SU-DHL-6 (cell line): ENCODE measurements around the gene CLEC12A.

Experiments
- EZH2phosphoT487 ChIP-seq: fragments of 200-600 bp; sonication (generic), shearing (Covaris generic); conservative IDR thresholded peaks from 2 replicates; pipeline ENCODE4 v1.6.1; 2018; ENCODE audit warnings: mild to moderate bottlenecking, antibody characterized with exemption, low read length, moderate library complexity, mixed read lengths
- TF ChIP-seq, protein P1 (sequence below): fragments of 200-600 bp; sonication (generic); IDR thresholded peaks from one replicate; pipeline ENCODE4 v1.5.1; 2017; ENCODE audit warnings: antibody characterized with exemption, mild to moderate bottlenecking, low read length, moderate library complexity; ENCODE audit not compliant: insufficient read depth, poor library complexity, severe bottlenecking

DNA sequence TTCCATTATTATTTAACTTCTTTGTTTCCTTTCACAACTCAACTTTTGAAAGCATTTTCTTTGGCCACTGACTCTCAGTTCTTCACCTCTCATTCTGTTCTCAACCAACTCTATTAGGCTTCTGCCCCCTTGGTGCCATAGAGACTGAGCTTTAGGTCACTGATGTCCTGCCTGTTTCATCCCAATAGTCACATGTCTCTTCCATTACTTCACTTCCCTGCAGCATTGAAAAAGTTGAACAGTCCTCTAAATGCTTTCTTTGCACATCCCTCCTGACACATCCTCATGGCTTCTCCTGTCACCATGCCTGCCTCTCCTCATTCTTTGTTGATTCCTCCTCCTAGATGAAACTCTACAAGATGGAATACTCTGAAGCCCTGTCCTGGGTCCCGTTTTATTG lies 2.7 kb downstream of the CLEC12A start:
- TF ChIP-seq, protein P1, sequence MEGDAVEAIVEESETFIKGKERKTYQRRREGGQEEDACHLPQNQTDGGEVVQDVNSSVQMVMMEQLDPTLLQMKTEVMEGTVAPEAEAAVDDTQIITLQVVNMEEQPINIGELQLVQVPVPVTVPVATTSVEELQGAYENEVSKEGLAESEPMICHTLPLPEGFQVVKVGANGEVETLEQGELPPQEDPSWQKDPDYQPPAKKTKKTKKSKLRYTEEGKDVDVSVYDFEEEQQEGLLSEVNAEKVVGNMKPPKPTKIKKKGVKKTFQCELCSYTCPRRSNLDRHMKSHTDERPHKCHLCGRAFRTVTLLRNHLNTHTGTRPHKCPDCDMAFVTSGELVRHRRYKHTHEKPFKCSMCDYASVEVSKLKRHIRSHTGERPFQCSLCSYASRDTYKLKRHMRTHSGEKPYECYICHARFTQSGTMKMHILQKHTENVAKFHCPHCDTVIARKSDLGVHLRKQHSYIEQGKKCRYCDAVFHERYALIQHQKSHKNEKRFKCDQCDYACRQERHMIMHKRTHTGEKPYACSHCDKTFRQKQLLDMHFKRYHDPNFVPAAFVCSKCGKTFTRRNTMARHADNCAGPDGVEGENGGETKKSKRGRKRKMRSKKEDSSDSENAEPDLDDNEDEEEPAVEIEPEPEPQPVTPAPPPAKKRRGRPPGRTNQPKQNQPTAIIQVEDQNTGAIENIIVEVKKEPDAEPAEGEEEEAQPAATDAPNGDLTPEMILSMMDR = no peak
- TF ChIP-seq EZH2phosphoT487 = no peak
